Activated B cell treated with CpG ODN at 0.5 μM for 24 hours (primary cell): ENCODE data around the gene F2RL3. TPM values are rescaled to one million over a fixed set of nuclear protein-coding genes. Genes with fewer than 3 reads are reported as not detected.

Experiments used
- ATAC-seq: fragments of 200-7000 bp; cut with Tn5 transposase; one replicate; pipeline ENCODE4 v1.10.0; 2021; ENCODE audit warnings: low read depth, mild to moderate bottlenecking, moderate library complexity
- CTCF ChIA-PET: fragments of 350-600 bp; sonication (Branson Sonifier 250); formaldehyde crosslinking; loops from one replicate; lab custom pipeline; 2021; ENCODE audit warnings: antibody characterized with exemption; lab: Charles Lee
- POLR2A ChIA-PET: fragments of 350-600 bp; sonication (Branson Sonifier 250); formaldehyde crosslinking; loops from one replicate; lab custom pipeline; 2021; ENCODE audit warnings: antibody characterized with exemption; lab: Charles Lee
- DNase-seq: peaks from one replicate; pipeline ENCODE4 v3.0.0; 2022
- H3K27ac Mint-ChIP-seq: one replicate; pipeline ENCODE4 v1.8.0; 2020; ENCODE audit warnings: mixed read lengths
- H3K27me3 Mint-ChIP-seq: one replicate; pipeline ENCODE4 v1.8.0; 2021; ENCODE audit warnings: mixed read lengths
- H3K36me3 Mint-ChIP-seq: one replicate; pipeline ENCODE4 v1.8.0; 2021; ENCODE audit warnings: low read depth, mixed read lengths
- H3K4me1 Mint-ChIP-seq: one replicate; pipeline ENCODE4 v1.8.0; 2021; ENCODE audit warnings: mixed read lengths
- H3K4me3 Mint-ChIP-seq: one replicate; pipeline ENCODE4 v1.8.0; 2020; ENCODE audit warnings: mild to moderate bottlenecking, mixed read lengths
- H3K9me3 Mint-ChIP-seq: one replicate; pipeline ENCODE4 v1.8.0; 2020; ENCODE audit warnings: mixed read lengths
- CTCF ChIP-seq: fragments of 200-600 bp; IDR thresholded peaks from one replicate; pipeline ENCODE4 v1.8.0; 2022; ENCODE audit warnings: antibody characterized with exemption, mild to moderate bottlenecking
- intact Hi-C: fragments of 100-400 bp; cut with micrococcal nuclease; formaldehyde crosslinking; loops from one replicate; pipeline ENCODE4 v1.15.1; 2024
- total RNA-seq: library from RNA; stranded (reverse); gene quantifications from 2 replicates; pipeline ENCODE4 v1.2.3, GENCODE V29; 2022

F2RL3 gene
- total RNA-seq, 1 donor from 2014 or later = 0.58 TPM

GRCh38 chr19:16897029-16897855 is 8.4 kb downstream of the F2RL3 start:
- DNase-seq (peak; percentile 67), ATAC-seq (peak; percentile 74)
- H3K9me3 Mint-ChIP-seq = no peaks in the 10 kb centered on the region
- peak overlapping the region; percentile 81 for H3K4me3 Mint-ChIP-seq
- TF ChIP-seq CTCF = no peak
- POLR2A ChIA-PET = no interaction called here
- peaks cover 47% of the 10 kb centered on the region for H3K4me1 Mint-ChIP-seq
- no peaks in the 10 kb centered on the region for H3K36me3 Mint-ChIP-seq
- H3K27me3 Mint-ChIP-seq = no peaks in the 10 kb centered on the region
- intact Hi-C loops = loop anchor here (1.0 to 10.0 kb wide), 9 partner anchors 68 to 408 kb away; partner anchors contain the start of genes ABHD8, CHERP, DDA1 and HAUS8
- CTCF ChIA-PET = no interaction called here
- H3K27ac Mint-ChIP-seq = peak overlapping the region; percentile 24

GRCh38 chr19:16897856-16898161 is 9.0 kb downstream of the F2RL3 start:
- POLR2A ChIA-PET = no interaction called here
- DNase-seq = no peak

GRCh38 chr19:16898361-16899015 is 9.7 kb downstream of the F2RL3 start:
- DNase-seq (no peak), ATAC-seq (no peak)
- intact Hi-C loops = loop anchor here (1.0 to 10.0 kb wide), 7 partner anchors 62 to 406 kb away; partner anchors contain the start of genes ABHD8, DDA1, MED26 and MRPL34
- ChIA-PET CTCF (interaction anchor here (1.5 kb wide), 1 partner anchor 65 kb away, joined by 3 read pairs; no protein-coding TSS in a partner anchor), POLR2A (no interaction called here)
- H3K27ac Mint-ChIP-seq = no peak overlapping the region
- peaks cover 34% of the 10 kb centered on the region for H3K4me1 Mint-ChIP-seq
- H3K36me3 Mint-ChIP-seq = no peaks in the 10 kb centered on the region
- no peak for TF ChIP-seq CTCF
- no peaks in the 10 kb centered on the region for H3K9me3 Mint-ChIP-seq
- peak overlapping the region; percentile 81 for H3K4me3 Mint-ChIP-seq
- no peaks in the 10 kb centered on the region for H3K27me3 Mint-ChIP-seq

More at GRCh38 chr19:16897856-16898161, 9.0 kb downstream of the F2RL3 start:
- H3K9me3 Mint-ChIP-seq = no peaks in the 10 kb centered on the region
- H3K27me3 Mint-ChIP-seq = no peaks in the 10 kb centered on the region
- H3K27ac Mint-ChIP-seq = no peak overlapping the region
- ATAC-seq = peak; percentile 9
- intact Hi-C loops = loop anchor here (1.0 to 10.0 kb wide), 10 partner anchors 69 to 407 kb away; partner anchors contain the start of genes ABHD8, CHERP, DDA1 and HAUS8
- peak overlapping the region; percentile 81 for H3K4me3 Mint-ChIP-seq
- H3K36me3 Mint-ChIP-seq = no peaks in the 10 kb centered on the region
- CTCF ChIA-PET = no interaction called here
- no peak for TF ChIP-seq CTCF
- peaks cover 41% of the 10 kb centered on the region for H3K4me1 Mint-ChIP-seq

- intact Hi-C loops = loop anchor here (1.0 to 10.0 kb wide), 7 partner anchors 63 to 405 kb away; partner anchors contain the start of genes ABHD8, DDA1, MED26 and MRPL34
- DNase-seq (no peak), ATAC-seq (no peak)
- no peaks in the 10 kb centered on the region for H3K9me3 Mint-ChIP-seq
- peaks cover 23% of the 10 kb centered on the region for H3K4me1 Mint-ChIP-seq
- ChIA-PET CTCF (interaction anchor here (0.9 to 1.5 kb wide), 3 partner anchors 64 to 185 kb away, joined by 3 to 4 read pairs (median 3); no protein-coding TSS in a partner anchor), POLR2A (no interaction called here)
- H3K36me3 Mint-ChIP-seq = no peaks in the 10 kb centered on the region
- H3K27me3 Mint-ChIP-seq = no peaks in the 10 kb centered on the region
- TF ChIP-seq CTCF = no peak
- peak overlapping the region; percentile 44 for H3K4me3 Mint-ChIP-seq
- no peak overlapping the region for H3K27ac Mint-ChIP-seq
Measured at GRCh38 chr19:16899566-16900075, 10.8 kb downstream of the F2RL3 start.
